GM12878 (cell line): ENCODE data around the gene MAN1A1. TPM values are rescaled to one million over a fixed set of nuclear protein-coding genes. Genes with fewer than 3 reads are reported as not detected.

Experiments used
- ATAC-seq: fragments of 200-7000 bp; cut with Tn5 transposase; 3 replicates; pipeline ENCODE4 v1.9.1; 2020; ENCODE audit warnings: mild to moderate bottlenecking, moderate library complexity
- BruUV-seq: library from RNA; stranded (reverse); fragments of 400-500 nt; replicated peaks from 2 replicates; lab custom pipeline; 2021; lab: Mats Ljungman, UMichigan
- CTCF ChIA-PET: fragments of 300-600 bp; sonication (Branson Sonifier 250); formaldehyde crosslinking; extraction: SDS; loops from one replicate; lab custom pipeline; 2021; ENCODE audit warnings: inconsistent platforms; lab: Yijun Ruan, JAX
- POLR2A ChIA-PET: fragments of 350-600 bp; formaldehyde crosslinking; extraction: SDS; loops from one replicate; lab custom pipeline; 2021; ENCODE audit warnings: inconsistent platforms; lab: Charles Lee
- RAD21 ChIA-PET: fragments of 300-600 bp; sonication (Branson Sonifier 250); formaldehyde crosslinking; loops from one replicate; lab custom pipeline; 2023; ENCODE audit warnings: antibody characterized with exemption; ENCODE audit not compliant: unreplicated experiment; lab: Charles Lee
- SMC1A ChIA-PET: fragments of 300-600 bp; sonication (Branson Sonifier 250); formaldehyde crosslinking; loops from one replicate; lab custom pipeline; 2023; ENCODE audit not compliant: unreplicated experiment, uncharacterized antibody; lab: Charles Lee
- DNase-seq: peaks from one replicate; pipeline ENCODE4 v3.0.0-alpha.2; 2011; ENCODE audit warnings: low read depth, low spot score
- FAIRE-seq: peaks from 3 replicates; lab custom pipeline; 2011; peaks lifted over from hg19 to GRCh38; lab: Jason Lieb, UNC
- H2AFZ ChIP-seq: 2 replicates; pipeline ENCODE4 v1.6.0; 2011; ENCODE audit warnings: low read depth, low read length, control low read depth; ENCODE audit not compliant: control insufficient read depth
- H3K27ac ChIP-seq: 2 replicates; pipeline ENCODE4 v1.5.1; 2011; ENCODE audit warnings: control low read depth; ENCODE audit not compliant: control insufficient read depth, insufficient read depth
- H3K27me3 ChIP-seq, 2 experiments: replicated peaks in 1 of 2; 2 replicates each; pipeline versions ENCODE4 v1.6.0 to v1.6.1; 2011; ENCODE audit warnings: low read length in 1 of 2; ENCODE audit not compliant: control insufficient read depth in 2 of 2, insufficient read depth in 2 of 2
- H3K36me3 ChIP-seq, 2 experiments: 2 replicates each; pipeline ENCODE4 v1.5.1; 2011; ENCODE audit warnings: low read length in 1 of 2; ENCODE audit not compliant: control insufficient read depth in 2 of 2, insufficient read depth in 2 of 2
- H3K4me1 ChIP-seq: 2 replicates; pipeline ENCODE4 v1.6.1; 2011; ENCODE audit warnings: mild to moderate bottlenecking, low read length, moderate library complexity, mixed read lengths; ENCODE audit not compliant: control insufficient read depth, insufficient read depth
- H3K4me2 ChIP-seq: 2 replicates; pipeline ENCODE4 v1.6.0; 2011; ENCODE audit warnings: control low read depth; ENCODE audit not compliant: control insufficient read depth, insufficient read depth
- H3K4me3 ChIP-seq: fragments of 200-600 bp; sonication (generic); 2 replicates; pipeline ENCODE4 v1.5.1; 2016
- H3K79me2 ChIP-seq: 2 replicates; pipeline ENCODE4 v1.6.0; 2011; ENCODE audit warnings: low read length; ENCODE audit not compliant: control insufficient read depth, insufficient read depth
- H3K9ac ChIP-seq: 2 replicates; pipeline ENCODE4 v1.8.0; 2011; ENCODE audit warnings: low read length, control low read depth, mixed read lengths; ENCODE audit not compliant: control insufficient read depth, insufficient read depth
- H3K9me3 ChIP-seq: replicated peaks from 3 replicates; pipeline ENCODE4 v1.5.1; 2011; ENCODE audit warnings: mild to moderate bottlenecking, low read length; ENCODE audit not compliant: control insufficient read depth, insufficient read depth
- H4K20me1 ChIP-seq: 2 replicates; pipeline ENCODE4 v1.6.0; 2011; ENCODE audit not compliant: control insufficient read depth, insufficient read depth
- CHD2 ChIP-seq: IDR thresholded peaks from 2 replicates; pipeline ENCODE4 v1.6.1; 2011; ENCODE audit warnings: low read depth, low read length, improper control_type of control experiment, borderline replicate concordance
- CREM ChIP-seq: IDR thresholded peaks from 2 replicates; pipeline ENCODE4 v1.6.1; 2014; ENCODE audit warnings: antibody characterized with exemption, low read depth
- WRNIP1 ChIP-seq: IDR thresholded peaks from 2 replicates; pipeline ENCODE4 v1.6.1; 2011; ENCODE audit warnings: low read depth, low read length, improper control_type of control experiment, borderline replicate concordance
- WGBS: methylation state at CpG from one replicate; pipeline ENCODE4 v1.1.6; 2016; ENCODE audit warnings: low lambda C conversion rate; ENCODE audit not compliant: insufficient replicate concordance, insufficient coverage; ENCODE audit errors: missing lambda C conversion rate; 5-methylcytosine and 5-hydroxymethylcytosine counted together
- in situ Hi-C: fragments of 300-500 bp; cut with MboI; formaldehyde crosslinking; loops from 9 replicates; pipeline ENCODE4 v1.14.3; 2018; ENCODE audit warnings: mixed read lengths
- intact Hi-C: fragments of 100-400 bp; cut with micrococcal nuclease; formaldehyde crosslinking; loops from one replicate; pipeline ENCODE4 v1.14.2; 2022; ENCODE audit not compliant: unreplicated experiment
- polyA plus RNA-seq, 11 experiments: library from polyadenylated mRNA; depleted of rRNA in 4 of 11; unstranded in 6 of 11; stranded (reverse) in 5 of 11; fragments of >200 nt; fragmentation: Nextera tagmentation in 4 of 11; fragmentation: Illumina TruSeq in 1 of 11; extraction: Ambion mirVana in 4 of 11; extraction: Trizol in 1 of 11; gene quantifications; 1 replicate in 1 of 11; 2 replicates in 10 of 11; pipeline versions ENCODE4 v1.2.1 to v1.2.3, GENCODE V29; 2011 to 2016; ENCODE audit warnings: inconsistent platforms in 2 of 11, missing spikeins in 2 of 11, low read depth in 1 of 11
- total RNA-seq, 4 experiments: library from RNA; depleted of rRNA in 3 of 4; stranded (reverse); fragments of >200 nt in 3 of 4; fragmentation: Illumina TruSeq in 1 of 4; extraction: Trizol in 1 of 4; gene quantifications; 2 replicates each; pipeline versions ENCODE4 v1.2.1 to v1.2.3, GENCODE V29; 2013 to 2021
- TF ChIP-seq, protein P1 (sequence below): IDR thresholded peaks from 2 replicates; pipeline ENCODE4 v1.6.1; 2012; ENCODE audit warnings: low read depth, low read length, improper control_type of control experiment
- TF ChIP-seq, protein P2 (sequence below): fragments of 150-350 bp; IDR thresholded peaks from 2 replicates; pipeline ENCODE4 v1.6.1; 2014; ENCODE audit warnings: mild to moderate bottlenecking, low read depth, low read length

MAN1A1 gene
- total and polyA plus RNA-seq, 10 of the 15 experiments (the other 5 are each of a cell fraction or from before 2014, with no cell fraction given): 5.4 to 28.1 (median 19.5) TPM

DNA sequence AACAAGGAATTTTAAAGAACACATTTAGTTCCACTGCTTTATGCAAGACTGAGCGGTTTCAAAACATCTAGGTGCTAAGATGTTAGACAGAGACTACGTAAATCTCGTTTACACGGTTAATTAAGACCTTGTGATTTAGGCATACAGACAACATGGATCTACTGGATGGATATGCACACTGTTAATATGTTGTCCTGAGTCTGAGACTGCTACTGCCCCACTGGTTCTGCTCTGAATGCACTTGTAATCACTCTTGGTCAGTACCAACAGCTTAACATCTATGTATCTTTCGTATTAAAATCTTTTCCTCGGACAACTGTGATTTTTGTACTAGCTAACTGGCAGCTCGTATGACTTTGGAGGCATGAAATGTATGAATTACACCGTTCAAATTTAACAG lies 3.1 kb downstream of the MAN1A1 start:
- in situ Hi-C loops: loop anchor here (10.0 kb wide), 1 partner anchor 628 kb away; no protein-coding TSS in a partner anchor
- RAD21 ChIA-PET: interaction anchor here (0.6 to 18.1 kb wide), 15 partner anchors 11 to 591 kb away, joined by 3 to 414 read pairs (median 5); no protein-coding TSS in a partner anchor
- CTCF ChIA-PET: interaction anchor here (0.5 to 8.4 kb wide), 16 partner anchors 11 to 708 kb away, joined by 3 to 144 read pairs (median 4); no protein-coding TSS in a partner anchor
- Histone ChIP-seq H2AFZ (no peak overlapping the region; the same call in 1 of the 2 replicates), H3K4me3 (peak overlapping the region; percentile 84), H3K9ac (peak overlapping the region; percentile 78; the same call in 1 of the 2 replicates), H3K79me2 (peaks cover 46% of the 10 kb centered on the region), H3K36me3 (no peaks in the 10 kb centered on the region), H3K4me1 (peaks cover under 1% of the 10 kb centered on the region), H3K4me2 (peak overlapping the region; percentile 64), H3K27me3 (no peaks in the 10 kb centered on the region), H3K27ac (peak overlapping the region; percentile 84; the same call in 1 of the 2 replicates), H3K9me3 (no peaks in the 10 kb centered on the region), H4K20me1 (no peaks in the 10 kb centered on the region)
- FAIRE-seq (no peak), DNase-seq (no peak), ATAC-seq (no peak)
- SMC1A ChIA-PET: interaction anchor here (0.9 to 18.1 kb wide), 27 partner anchors 10 to 621 kb away, joined by 3 to 359 read pairs (median 4); no protein-coding TSS in a partner anchor
- intact Hi-C loops: loop anchor here (10.0 kb wide), 1 partner anchor 452 kb away; the partner anchor contains the start of gene ASF1A
- no TSS peak for BruUV-seq
- TF ChIP-seq WRNIP1: no peak
- TF ChIP-seq, protein P1, sequence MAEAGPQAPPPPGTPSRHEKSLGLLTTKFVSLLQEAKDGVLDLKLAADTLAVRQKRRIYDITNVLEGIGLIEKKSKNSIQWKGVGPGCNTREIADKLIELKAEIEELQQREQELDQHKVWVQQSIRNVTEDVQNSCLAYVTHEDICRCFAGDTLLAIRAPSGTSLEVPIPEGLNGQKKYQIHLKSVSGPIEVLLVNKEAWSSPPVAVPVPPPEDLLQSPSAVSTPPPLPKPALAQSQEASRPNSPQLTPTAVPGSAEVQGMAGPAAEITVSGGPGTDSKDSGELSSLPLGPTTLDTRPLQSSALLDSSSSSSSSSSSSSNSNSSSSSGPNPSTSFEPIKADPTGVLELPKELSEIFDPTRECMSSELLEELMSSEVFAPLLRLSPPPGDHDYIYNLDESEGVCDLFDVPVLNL: no peak
- TF ChIP-seq CHD2: no peak
- TF ChIP-seq, protein P2, sequence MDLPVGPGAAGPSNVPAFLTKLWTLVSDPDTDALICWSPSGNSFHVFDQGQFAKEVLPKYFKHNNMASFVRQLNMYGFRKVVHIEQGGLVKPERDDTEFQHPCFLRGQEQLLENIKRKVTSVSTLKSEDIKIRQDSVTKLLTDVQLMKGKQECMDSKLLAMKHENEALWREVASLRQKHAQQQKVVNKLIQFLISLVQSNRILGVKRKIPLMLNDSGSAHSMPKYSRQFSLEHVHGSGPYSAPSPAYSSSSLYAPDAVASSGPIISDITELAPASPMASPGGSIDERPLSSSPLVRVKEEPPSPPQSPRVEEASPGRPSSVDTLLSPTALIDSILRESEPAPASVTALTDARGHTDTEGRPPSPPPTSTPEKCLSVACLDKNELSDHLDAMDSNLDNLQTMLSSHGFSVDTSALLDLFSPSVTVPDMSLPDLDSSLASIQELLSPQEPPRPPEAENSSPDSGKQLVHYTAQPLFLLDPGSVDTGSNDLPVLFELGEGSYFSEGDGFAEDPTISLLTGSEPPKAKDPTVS: no peak
- TF ChIP-seq CREM: no peak
- POLR2A ChIA-PET: interaction anchor here (0.6 to 3.9 kb wide), 11 partner anchors 10 to 198 kb away, joined by 3 to 75 read pairs (median 4); no protein-coding TSS in a partner anchor
- WGBS: 80% methylated on average over 8 of the region's 8 CpGs
